GM23248 (cell line): ENCODE measurements around the gene ATRAID.

ENCODE experiments used
- EZH2 ChIP-seq: fragments of 200-600 bp; sonication (generic); IDR thresholded peaks from 2 replicates; pipeline ENCODE4 v1.6.1; 2018; ENCODE audit warnings: antibody characterized with exemption, mild to moderate bottlenecking; ENCODE audit not compliant: insufficient read depth, poor library complexity, severe bottlenecking
- EZH2phosphoT487 ChIP-seq: fragments of 200-600 bp; sonication (generic); IDR thresholded peaks from 2 replicates; pipeline ENCODE4 v1.6.1; 2018; ENCODE audit warnings: antibody characterized with exemption, moderate library complexity, mild to moderate bottlenecking, low read depth; ENCODE audit not compliant: insufficient read depth

GRCh38 chr2:27251766-27252165, 39.9 kb downstream of the ATRAID start:
- TF ChIP-seq EZH2phosphoT487 (no peak), EZH2 (no peak)
